Measurements from ENCODE around the gene TMEM51. TPM values are rescaled to one million over a fixed set of nuclear protein-coding genes. Genes with fewer than 3 reads are reported as not detected.
A peak's percentile ranks its signal among the peaks of the same experiment; 100 is the strongest.

The TMEM51 gene
- total and polyA plus RNA-seq, 2 of the 13 experiments (the other 11 are each of a cell fraction or from before 2014, with no cell fraction given), result 12.2 to 22.3 TPM

DNA sequence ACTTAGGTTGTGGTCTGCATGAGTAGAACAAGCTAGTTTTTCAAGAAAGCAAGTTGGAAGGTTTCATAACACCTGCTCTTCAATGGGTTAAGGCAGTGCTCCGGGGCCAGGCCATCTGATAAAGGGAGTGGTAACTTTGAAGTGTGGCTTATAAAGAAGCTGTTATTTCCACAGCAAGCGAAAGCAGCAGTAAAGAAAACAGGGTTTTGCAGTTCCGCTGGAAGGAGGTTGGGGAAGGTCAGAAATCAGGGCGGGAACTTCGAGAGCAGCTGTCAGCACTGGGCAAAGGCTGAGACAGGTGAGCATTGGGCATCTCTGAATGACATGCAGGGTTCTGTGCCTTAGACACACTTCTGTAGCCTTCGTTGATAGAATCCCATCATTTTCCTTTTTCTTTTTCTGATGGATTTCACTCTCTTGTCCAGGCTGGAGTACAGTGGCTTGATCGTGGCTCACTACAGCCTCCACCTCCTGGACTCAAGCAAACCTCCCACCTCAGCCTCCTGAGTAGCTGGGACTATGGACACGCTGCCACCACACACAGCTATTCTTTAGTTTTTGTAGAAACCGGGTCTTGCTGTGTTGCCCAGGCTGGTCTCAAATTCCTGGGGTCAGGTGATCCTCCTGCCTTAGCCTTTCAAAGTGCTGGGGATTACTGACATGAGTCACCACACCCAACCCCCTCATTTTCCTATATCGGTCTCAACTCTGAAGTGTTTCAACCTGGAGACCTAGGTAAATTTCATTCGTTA is 20.5 kb downstream of the TMEM51 start (continued):
- TF ChIP-seq, protein P1, sequence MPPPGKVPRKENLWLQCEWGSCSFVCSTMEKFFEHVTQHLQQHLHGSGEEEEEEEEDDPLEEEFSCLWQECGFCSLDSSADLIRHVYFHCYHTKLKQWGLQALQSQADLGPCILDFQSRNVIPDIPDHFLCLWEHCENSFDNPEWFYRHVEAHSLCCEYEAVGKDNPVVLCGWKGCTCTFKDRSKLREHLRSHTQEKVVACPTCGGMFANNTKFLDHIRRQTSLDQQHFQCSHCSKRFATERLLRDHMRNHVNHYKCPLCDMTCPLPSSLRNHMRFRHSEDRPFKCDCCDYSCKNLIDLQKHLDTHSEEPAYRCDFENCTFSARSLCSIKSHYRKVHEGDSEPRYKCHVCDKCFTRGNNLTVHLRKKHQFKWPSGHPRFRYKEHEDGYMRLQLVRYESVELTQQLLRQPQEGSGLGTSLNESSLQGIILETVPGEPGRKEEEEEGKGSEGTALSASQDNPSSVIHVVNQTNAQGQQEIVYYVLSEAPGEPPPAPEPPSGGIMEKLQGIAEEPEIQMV (CRISPR knock-in tag; IDR thresholded peaks at IDR 0.05; ENCODE audit: low read depth), result no peak
- TF ChIP-seq ZNF382 (CRISPR knock-in tag; IDR thresholded peaks at IDR 0.05; ENCODE audit: borderline replicate concordance), result no peak
- no peak for TF ChIP-seq SRSF4 (IDR thresholded peaks at IDR 0.05; ENCODE audit: low read depth, low read length, poor library complexity, severe bottlenecking)
- no peak; the same call in 1 of the 2 replicates for TF ChIP-seq NR2C2 (CRISPR knock-in tag; IDR thresholded peaks at IDR 0.05; ENCODE audit: borderline replicate concordance)
- TF ChIP-seq SAP130 (CRISPR knock-in tag; IDR thresholded peaks at IDR 0.05; ENCODE audit: low read depth), result peak; percentile 86
- TF ChIP-seq, protein P2, sequence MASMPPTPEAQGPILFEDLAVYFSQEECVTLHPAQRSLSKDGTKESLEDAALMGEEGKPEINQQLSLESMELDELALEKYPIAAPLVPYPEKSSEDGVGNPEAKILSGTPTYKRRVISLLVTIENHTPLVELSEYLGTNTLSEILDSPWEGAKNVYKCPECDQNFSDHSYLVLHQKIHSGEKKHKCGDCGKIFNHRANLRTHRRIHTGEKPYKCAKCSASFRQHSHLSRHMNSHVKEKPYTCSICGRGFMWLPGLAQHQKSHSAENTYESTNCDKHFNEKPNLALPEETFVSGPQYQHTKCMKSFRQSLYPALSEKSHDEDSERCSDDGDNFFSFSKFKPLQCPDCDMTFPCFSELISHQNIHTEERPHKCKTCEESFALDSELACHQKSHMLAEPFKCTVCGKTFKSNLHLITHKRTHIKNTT (CRISPR knock-in tag; IDR thresholded peaks at IDR 0.05), result no peak
- TF ChIP-seq XRCC5 (optimal IDR thresholded peaks at IDR 0.05; ENCODE audit: low read length), result peak; percentile 63
- TF ChIP-seq, protein P3, sequence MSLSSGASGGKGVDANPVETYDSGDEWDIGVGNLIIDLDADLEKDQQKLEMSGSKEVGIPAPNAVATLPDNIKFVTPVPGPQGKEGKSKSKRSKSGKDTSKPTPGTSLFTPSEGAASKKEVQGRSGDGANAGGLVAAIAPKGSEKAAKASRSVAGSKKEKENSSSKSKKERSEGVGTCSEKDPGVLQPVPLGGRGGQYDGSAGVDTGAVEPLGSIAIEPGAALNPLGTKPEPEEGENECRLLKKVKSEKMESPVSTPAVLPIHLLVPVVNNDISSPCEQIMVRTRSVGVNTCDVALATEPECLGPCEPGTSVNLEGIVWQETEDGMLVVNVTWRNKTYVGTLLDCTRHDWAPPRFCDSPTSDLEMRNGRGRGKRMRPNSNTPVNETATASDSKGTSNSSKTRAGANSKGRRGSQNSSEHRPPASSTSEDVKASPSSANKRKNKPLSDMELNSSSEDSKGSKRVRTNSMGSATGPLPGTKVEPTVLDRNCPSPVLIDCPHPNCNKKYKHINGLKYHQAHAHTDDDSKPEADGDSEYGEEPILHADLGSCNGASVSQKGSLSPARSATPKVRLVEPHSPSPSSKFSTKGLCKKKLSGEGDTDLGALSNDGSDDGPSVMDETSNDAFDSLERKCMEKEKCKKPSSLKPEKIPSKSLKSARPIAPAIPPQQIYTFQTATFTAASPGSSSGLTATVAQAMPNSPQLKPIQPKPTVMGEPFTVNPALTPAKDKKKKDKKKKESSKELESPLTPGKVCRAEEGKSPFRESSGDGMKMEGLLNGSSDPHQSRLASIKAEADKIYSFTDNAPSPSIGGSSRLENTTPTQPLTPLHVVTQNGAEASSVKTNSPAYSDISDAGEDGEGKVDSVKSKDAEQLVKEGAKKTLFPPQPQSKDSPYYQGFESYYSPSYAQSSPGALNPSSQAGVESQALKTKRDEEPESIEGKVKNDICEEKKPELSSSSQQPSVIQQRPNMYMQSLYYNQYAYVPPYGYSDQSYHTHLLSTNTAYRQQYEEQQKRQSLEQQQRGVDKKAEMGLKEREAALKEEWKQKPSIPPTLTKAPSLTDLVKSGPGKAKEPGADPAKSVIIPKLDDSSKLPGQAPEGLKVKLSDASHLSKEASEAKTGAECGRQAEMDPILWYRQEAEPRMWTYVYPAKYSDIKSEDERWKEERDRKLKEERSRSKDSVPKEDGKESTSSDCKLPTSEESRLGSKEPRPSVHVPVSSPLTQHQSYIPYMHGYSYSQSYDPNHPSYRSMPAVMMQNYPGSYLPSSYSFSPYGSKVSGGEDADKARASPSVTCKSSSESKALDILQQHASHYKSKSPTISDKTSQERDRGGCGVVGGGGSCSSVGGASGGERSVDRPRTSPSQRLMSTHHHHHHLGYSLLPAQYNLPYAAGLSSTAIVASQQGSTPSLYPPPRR (CRISPR knock-in tag; IDR thresholded peaks at IDR 0.05; ENCODE audit: borderline replicate concordance), result 0 out of 2 replicates have a peak, but pooled peaks have one; percentile 20
- peak; percentile 94 for TF ChIP-seq ZNF121 (CRISPR knock-in tag; IDR thresholded peaks at IDR 0.05)
- no peak for TF ChIP-seq SOX6 (IDR thresholded peaks at IDR 0.05)
- TF ChIP-seq SOX6 (CRISPR knock-in tag; IDR thresholded peaks at IDR 0.05), result peak; percentile 75
- peak; percentile 48; the same call in 1 of the 2 replicates for TF ChIP-seq HOXA3 (CRISPR knock-in tag; IDR thresholded peaks at IDR 0.05)
- peak; percentile 36; the same call in 1 of the 2 replicates for TF ChIP-seq FOSL2 (CRISPR knock-in tag; IDR thresholded peaks at IDR 0.05)
- TF ChIP-seq TGIF2 (CRISPR knock-in tag; IDR thresholded peaks at IDR 0.05), result peak; percentile 82; the same call in 1 of the 2 replicates
- TF ChIP-seq, protein P4, sequence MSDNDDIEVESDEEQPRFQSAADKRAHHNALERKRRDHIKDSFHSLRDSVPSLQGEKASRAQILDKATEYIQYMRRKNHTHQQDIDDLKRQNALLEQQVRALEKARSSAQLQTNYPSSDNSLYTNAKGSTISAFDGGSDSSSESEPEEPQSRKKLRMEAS (IDR thresholded peaks at IDR 0.05), result peak; percentile 40; the same call in 1 of the 2 replicates
- TF ChIP-seq NFE2L2 (IDR thresholded peaks at IDR 0.05; ENCODE audit: low read length), result no peak
- TF ChIP-seq, protein P5, sequence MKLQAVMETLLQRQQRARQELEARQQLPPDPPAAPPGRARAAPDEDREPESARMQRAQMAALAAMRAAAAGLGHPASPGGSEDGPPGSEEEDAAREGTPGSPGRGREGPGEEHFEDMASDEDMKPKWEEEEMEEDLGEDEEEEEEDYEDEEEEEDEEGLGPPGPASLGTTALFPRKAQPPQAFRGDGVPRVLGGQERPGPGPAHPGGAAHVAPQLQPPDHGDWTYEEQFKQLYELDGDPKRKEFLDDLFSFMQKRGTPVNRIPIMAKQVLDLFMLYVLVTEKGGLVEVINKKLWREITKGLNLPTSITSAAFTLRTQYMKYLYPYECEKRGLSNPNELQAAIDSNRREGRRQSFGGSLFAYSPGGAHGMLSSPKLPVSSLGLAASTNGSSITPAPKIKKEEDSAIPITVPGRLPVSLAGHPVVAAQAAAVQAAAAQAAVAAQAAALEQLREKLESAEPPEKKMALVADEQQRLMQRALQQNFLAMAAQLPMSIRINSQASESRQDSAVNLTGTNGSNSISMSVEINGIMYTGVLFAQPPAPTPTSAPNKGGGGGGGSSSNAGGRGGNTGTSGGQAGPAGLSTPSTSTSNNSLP (IDR thresholded peaks at IDR 0.05; ENCODE audit: low read depth, low read length), result no peak
- no peak for TF ChIP-seq ZNF709 (CRISPR knock-in tag; IDR thresholded peaks at IDR 0.05)
- TF ChIP-seq NR2F1 (CRISPR knock-in tag; IDR thresholded peaks at IDR 0.05), result no peak
- TF ChIP-seq RBM22 (optimal IDR thresholded peaks at IDR 0.05; ENCODE audit: low read length), result peak; percentile 37
- TF ChIP-seq HMG20A (CRISPR knock-in tag; IDR thresholded peaks at IDR 0.05; ENCODE audit: borderline replicate concordance), result peak; percentile 56; the same call in 1 of the 2 replicates
